Measurements from ENCODE around the gene VN1R2.

- TF ChIP-seq CTCF (IDR thresholded peaks at IDR 0.05): no peak
- TF ChIP-seq EZH2 (IDR thresholded peaks at IDR 0.05; ENCODE audit: borderline replicate concordance, insufficient read depth, low read depth, low read length, poor library complexity, severe bottlenecking): no peak
Observed at GRCh38 chr19:53246498-53246897, 11.6 kb upstream of the VN1R2 start.

Measured in B cell (primary cell).